ENCODE measurements around the gene STAT5A.
"Not testable (repeated sequence)": the region's sequence is repeated elsewhere in the genome, so short reads cannot be mapped to it uniquely, and the experiment has no call there.

Gene STAT5A

DNA sequence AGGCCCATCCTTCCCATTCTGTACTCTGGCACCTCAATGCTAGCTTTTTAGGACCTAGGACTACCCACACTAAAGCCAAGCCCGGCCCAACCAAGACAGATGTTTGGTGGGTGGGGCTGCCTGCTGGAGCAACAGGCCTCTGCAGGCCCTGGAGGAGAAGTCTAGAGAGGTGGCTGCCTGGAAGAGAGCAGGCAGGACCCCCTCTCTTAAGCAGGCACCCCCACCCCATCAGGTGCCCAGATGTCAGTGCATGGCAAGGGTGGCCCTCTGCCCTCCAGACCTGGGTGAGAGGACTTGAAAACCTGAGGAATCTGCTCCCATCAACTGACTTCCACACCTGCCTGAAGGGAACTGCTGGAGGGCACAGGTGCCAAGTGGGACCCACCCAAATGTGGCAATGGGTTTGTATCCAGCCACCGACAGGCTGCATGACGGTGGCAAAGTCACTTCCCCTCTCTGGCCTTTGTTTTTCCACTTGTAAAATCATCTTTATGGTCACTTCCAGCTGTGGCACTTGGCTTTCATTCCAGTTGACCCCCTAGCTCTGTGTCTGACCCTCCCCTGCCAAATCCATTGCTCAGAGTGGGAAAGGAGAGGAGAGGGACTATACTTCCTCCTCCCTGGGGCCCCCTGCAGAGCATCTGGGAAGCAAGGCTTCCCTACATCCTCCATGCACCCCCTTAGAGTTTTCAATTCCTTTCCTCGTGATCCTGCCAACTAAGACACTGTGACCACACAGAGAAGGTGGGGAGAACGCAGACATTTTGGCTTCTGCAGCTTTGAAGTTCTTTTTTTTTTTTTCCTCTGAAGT is 1.7 kb upstream of the STAT5A start:
- DNase-seq: no peak

DNA sequence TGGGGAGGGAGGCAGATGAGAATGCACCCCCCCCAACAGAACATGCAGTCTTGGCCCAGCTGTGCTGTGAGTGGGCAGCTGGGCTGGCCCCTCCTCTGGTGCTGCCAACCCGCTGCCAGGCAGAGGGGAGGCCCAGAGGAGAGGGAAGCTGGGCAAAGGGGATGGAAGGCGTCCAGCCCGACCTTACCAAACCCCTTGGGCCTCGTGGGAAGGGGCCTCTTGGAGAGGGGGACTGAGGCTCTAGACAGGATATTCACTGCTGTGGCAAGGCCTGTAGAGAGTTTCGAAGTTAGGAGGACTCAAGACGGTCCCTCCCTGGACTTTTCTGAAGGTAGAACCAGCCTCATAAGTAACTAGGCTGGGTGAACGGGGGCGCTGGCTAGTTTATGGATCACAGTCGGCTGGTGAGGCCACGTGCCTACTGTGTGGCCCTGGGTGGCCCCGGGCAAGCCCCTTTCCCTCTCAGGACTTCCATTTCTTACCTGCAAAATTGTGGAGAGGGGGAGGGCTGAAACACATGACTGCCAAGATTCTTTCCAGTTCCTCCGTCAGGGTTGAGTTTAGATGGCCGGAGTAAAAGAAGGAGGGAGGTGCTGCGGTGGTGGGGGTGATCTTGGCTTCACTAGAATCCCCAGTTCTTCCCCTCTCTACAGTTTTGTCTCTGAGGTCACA is 857 bp upstream of the STAT5A start:
- DNase-seq: peak; percentile 55

DNA sequence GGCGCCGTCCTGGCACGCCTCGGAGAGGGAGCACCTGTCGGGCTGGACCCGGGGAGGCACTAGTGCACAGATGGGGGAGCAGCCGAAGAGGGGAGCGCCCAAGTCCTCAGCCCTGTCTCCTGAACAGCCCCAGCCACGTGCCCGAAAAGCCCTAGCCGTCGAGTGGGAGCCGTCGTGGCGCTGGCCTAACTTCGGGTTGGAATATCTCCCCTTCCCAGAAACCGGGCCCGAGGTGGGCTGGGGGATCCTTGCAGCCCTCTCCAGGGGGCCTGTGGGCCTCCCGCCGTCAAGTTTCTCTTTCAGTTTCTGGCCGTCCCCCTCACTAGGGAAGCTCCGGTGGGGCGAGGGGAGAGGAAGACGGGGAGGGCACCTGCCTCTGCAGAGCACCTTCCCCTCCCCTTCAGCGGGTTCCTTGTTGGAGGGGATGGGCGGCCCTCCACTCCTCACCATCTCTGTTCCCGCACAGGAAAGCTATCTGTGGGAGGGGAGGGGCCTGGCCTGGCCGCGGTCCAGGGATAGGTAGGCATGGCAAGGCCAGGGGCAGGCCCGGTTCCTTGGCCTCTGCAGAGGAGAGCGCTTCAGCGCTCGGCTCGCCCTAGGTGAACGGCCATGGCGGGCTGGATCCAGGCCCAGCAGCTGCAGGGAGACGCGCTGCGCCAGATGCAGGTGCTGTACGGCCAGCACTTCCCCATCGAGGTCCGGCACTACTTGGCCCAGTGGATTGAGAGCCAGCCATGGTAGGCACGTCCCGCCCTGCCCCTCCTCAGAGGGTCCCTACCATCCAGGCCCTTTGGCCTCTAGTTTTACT is 709 bp downstream of the STAT5A start:
- DNase-seq: no peak

GRCh38 chr17:42289611-42290181 is 1.4 kb downstream of the STAT5A start:
- no peak for DNase-seq

- no peak for DNase-seq
Observed at GRCh38 chr17:42290577-42290976, 2.3 kb downstream of the STAT5A start.

- DNase-seq: no peak
Observed at GRCh38 chr17:42291129-42291528, 2.8 kb downstream of the STAT5A start.

- no peak for DNase-seq
Observed at GRCh38 chr17:42294469-42295398, 6.4 kb downstream of the STAT5A start.

GRCh38 chr17:42296012-42296411 is 7.7 kb downstream of the STAT5A start:
- no peak for DNase-seq

GRCh38 chr17:42297775-42298174 is 9.5 kb downstream of the STAT5A start:
- not testable (repeated sequence) for DNase-seq

- DNase-seq: not testable (repeated sequence)
Observed at GRCh38 chr17:42299361-42299760, 11.1 kb downstream of the STAT5A start.

DNA sequence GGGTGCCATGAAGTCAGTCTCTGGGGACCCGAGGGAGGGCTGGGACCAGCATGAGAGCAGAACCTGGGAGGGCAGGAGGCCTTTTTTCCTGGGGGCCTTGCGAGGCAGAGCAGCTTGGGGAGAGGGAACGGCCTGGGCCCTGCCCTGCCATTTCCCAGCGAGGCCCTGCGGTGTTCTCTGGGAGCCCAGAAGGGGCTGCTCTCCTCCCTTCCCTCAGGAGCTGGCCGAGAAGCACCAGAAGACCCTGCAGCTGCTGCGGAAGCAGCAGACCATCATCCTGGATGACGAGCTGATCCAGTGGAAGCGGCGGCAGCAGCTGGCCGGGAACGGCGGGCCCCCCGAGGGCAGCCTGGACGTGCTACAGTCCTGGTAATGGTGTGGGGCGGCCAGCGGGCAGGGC is 11.6 kb downstream of the STAT5A start:
- DNase-seq: not testable (repeated sequence)

- DNase-seq: no peak
Observed at GRCh38 chr17:42301022-42301421, 12.7 kb downstream of the STAT5A start.

GRCh38 chr17:42303694-42304093 is 15.4 kb downstream of the STAT5A start:
- DNase-seq: no peak

- DNase-seq: no peak
Observed at GRCh38 chr17:42304187-42305030, 16.1 kb downstream of the STAT5A start.

GRCh38 chr17:42305031-42305330 is 16.7 kb downstream of the STAT5A start:
- DNase-seq: not testable (repeated sequence)

- DNase-seq: no peak
Observed at GRCh38 chr17:42305543-42306384, 17.5 kb downstream of the STAT5A start.

- no peak for DNase-seq
Observed at GRCh38 chr17:42306385-42306667, 18.0 kb downstream of the STAT5A start.

GRCh38 chr17:42307362-42307927 is 19.1 kb downstream of the STAT5A start:
- no peak for DNase-seq

DNA sequence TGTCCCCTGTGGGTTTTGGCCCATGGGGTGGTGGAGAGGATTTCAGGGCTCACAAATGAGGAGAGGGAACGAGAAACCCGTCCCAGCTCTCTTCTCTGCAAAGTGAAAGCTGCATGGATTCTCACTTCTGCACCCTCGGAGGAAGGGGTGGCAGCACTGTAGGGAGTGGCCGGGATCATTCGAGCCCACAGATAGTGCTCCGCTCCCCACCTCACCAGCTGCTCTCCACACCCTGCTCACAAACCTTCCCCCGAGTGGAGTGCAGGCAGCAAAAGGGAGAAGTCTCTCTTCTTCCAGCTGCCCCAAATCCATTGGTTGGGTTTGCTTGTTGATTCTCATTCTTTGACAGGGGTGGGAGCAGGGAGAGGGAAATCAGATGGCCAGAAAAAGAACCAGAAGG is 20.1 kb downstream of the STAT5A start:
- DNase-seq: no peak

DNA sequence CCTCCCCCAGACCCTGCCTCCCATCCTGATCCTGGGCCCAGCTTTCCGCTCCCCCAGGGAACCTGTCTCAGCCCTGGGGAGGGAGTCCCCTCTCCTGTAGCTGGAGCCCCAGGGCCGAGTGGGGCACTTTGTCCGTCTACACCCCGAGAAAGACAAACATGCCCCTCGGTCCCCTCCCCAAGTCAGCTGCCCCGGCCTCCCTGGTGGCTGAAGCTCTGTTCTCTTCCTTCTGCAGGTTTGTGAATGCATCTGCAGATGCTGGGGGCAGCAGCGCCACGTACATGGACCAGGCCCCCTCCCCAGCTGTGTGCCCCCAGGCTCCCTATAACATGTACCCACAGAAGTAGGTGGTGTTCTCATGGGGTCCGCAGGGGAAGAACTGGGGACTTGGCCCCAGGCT is 20.8 kb downstream of the STAT5A start:
- no peak for DNase-seq

Data from midbrain (tissue), 1 donor.